GM23338 (cell line): ENCODE results near the gene C13orf46. TPM values are rescaled to one million over a fixed set of nuclear protein-coding genes. Genes with fewer than 3 reads are reported as not detected.
A peak's percentile ranks its signal among the peaks of the same experiment; 100 is the strongest.

Experiments used
- ATAC-seq: fragments of 200-7000 bp; cut with Tn5 transposase; 3 replicates; pipeline ENCODE4 v1.9.1; 2020
- DNase-seq: peaks from one replicate; pipeline ENCODE4 v3.0.0-alpha.2; 2015; ENCODE audit warnings: low spot score
- H2AFZ ChIP-seq: fragments of 200-600 bp; sonication (generic); 2 replicates; pipeline ENCODE4 v1.8.0; 2016; ENCODE audit warnings: antibody characterized with exemption, mild to moderate bottlenecking, moderate library complexity
- H3F3A ChIP-seq: fragments of 200-600 bp; sonication (generic); replicated peaks from 2 replicates; pipeline ENCODE4 v1.8.0; 2017; ENCODE audit warnings: antibody characterized with exemption, mixed run types, low read depth
- H3K27ac ChIP-seq: fragments of 200-600 bp; sonication (generic); 2 replicates; pipeline ENCODE4 v1.6.1; 2016; ENCODE audit warnings: low read depth
- H3K27me3 ChIP-seq: fragments of 200-600 bp; sonication (generic); 2 replicates; pipeline ENCODE4 v1.8.0; 2016; ENCODE audit warnings: mild to moderate bottlenecking, mixed run types, moderate library complexity; ENCODE audit not compliant: insufficient read depth
- H3K36me3 ChIP-seq: fragments of 200-600 bp; sonication (generic); 2 replicates; pipeline ENCODE4 v1.8.0; 2016; ENCODE audit warnings: mild to moderate bottlenecking; ENCODE audit not compliant: insufficient read depth
- H3K4me1 ChIP-seq: fragments of 200-600 bp; sonication (generic); 2 replicates; pipeline ENCODE4 v1.8.0; 2016; ENCODE audit warnings: mild to moderate bottlenecking, moderate library complexity; ENCODE audit not compliant: insufficient read depth
- H3K4me2 ChIP-seq: fragments of 200-600 bp; sonication (generic); 2 replicates; pipeline ENCODE4 v1.7.1; 2017; ENCODE audit warnings: mixed run types
- H3K4me3 ChIP-seq: fragments of 200-600 bp; sonication (generic); 2 replicates; pipeline ENCODE4 v1.6.1; 2016; ENCODE audit warnings: mixed run types
- H3K79me2 ChIP-seq: fragments of 200-600 bp; sonication (generic); replicated peaks from 2 replicates; pipeline ENCODE4 v1.8.0; 2017; ENCODE audit warnings: mild to moderate bottlenecking; ENCODE audit not compliant: insufficient read depth
- H3K9me2 ChIP-seq: fragments of 200-600 bp; sonication (generic); 2 replicates; pipeline ENCODE4 v1.8.0; 2017; ENCODE audit not compliant: insufficient read depth
- H4K20me1 ChIP-seq: fragments of 200-600 bp; sonication (generic); replicated peaks from 2 replicates; pipeline ENCODE4 v1.8.0; 2017; ENCODE audit warnings: mild to moderate bottlenecking; ENCODE audit not compliant: insufficient read depth
- H3K27ac Mint-ChIP-seq: 2 replicates; pipeline ENCODE4 v1.8.0; 2020; ENCODE audit warnings: inconsistent platforms, mild to moderate bottlenecking, moderate library complexity, mixed read lengths
- H3K27me3 Mint-ChIP-seq: 3 replicates; pipeline ENCODE4 v1.8.0; 2022; ENCODE audit warnings: low read depth, mild to moderate bottlenecking, moderate library complexity, mixed read lengths, inconsistent platforms; ENCODE audit not compliant: insufficient read depth, poor library complexity
- H3K36me3 Mint-ChIP-seq: 3 replicates; pipeline ENCODE4 v1.8.0; 2021; ENCODE audit warnings: low read depth, mild to moderate bottlenecking, inconsistent platforms, moderate library complexity, mixed read lengths
- H3K4me1 Mint-ChIP-seq: 3 replicates; pipeline ENCODE4 v1.8.0; 2020; ENCODE audit warnings: mild to moderate bottlenecking, inconsistent platforms, mixed read lengths
- H3K4me3 Mint-ChIP-seq: 3 replicates; pipeline ENCODE4 v1.8.0; 2021; ENCODE audit warnings: moderate library complexity, mild to moderate bottlenecking, inconsistent platforms, mixed read lengths
- H3K9me3 Mint-ChIP-seq: 3 replicates; pipeline ENCODE4 v1.8.0; 2020; ENCODE audit warnings: moderate library complexity, mild to moderate bottlenecking, inconsistent platforms, mixed read lengths
- CREB1 ChIP-seq: fragments of 250-450 bp; sonication (Bioruptor Pico); IDR thresholded peaks from 2 replicates; pipeline ENCODE4 v1.5.0; 2020; ENCODE audit warnings: low read depth, mild to moderate bottlenecking, moderate library complexity
- EZH2 ChIP-seq: fragments of 200-600 bp; sonication (generic); IDR thresholded peaks from one replicate; pipeline ENCODE4 v1.8.0; 2017; ENCODE audit warnings: antibody characterized with exemption, mild to moderate bottlenecking, low read depth; ENCODE audit not compliant: unreplicated experiment
- EZH2phosphoT487 ChIP-seq: fragments of 200-600 bp; sonication (generic); IDR thresholded peaks from one replicate; pipeline ENCODE4 v1.8.1; 2018; ENCODE audit warnings: antibody characterized with exemption; ENCODE audit not compliant: unreplicated experiment
- JUNB ChIP-seq: IDR thresholded peaks from one replicate; pipeline ENCODE4 v1.6.1; 2016; ENCODE audit warnings: antibody characterized with exemption; ENCODE audit not compliant: unreplicated experiment
- NANOG ChIP-seq: IDR thresholded peaks from 2 replicates; pipeline ENCODE4 v1.6.1; 2016; ENCODE audit warnings: antibody characterized with exemption, borderline replicate concordance
- POLR2AphosphoS5 ChIP-seq: IDR thresholded peaks from 2 replicates; pipeline ENCODE4 v1.6.1; 2016; ENCODE audit warnings: antibody characterized with exemption, low read depth
- STAT1 ChIP-seq: IDR thresholded peaks from one replicate; pipeline ENCODE4 v1.6.1; 2016; ENCODE audit warnings: antibody characterized with exemption; ENCODE audit not compliant: unreplicated experiment
- ZNF114 ChIP-seq: fragments of 250-450 bp; sonication (Bioruptor Pico); IDR thresholded peaks from 2 replicates; pipeline ENCODE4 v1.5.0; 2020; ENCODE audit warnings: mild to moderate bottlenecking, moderate library complexity
- ZNF331 ChIP-seq: fragments of 250-450 bp; sonication (Bioruptor Pico); IDR thresholded peaks from 2 replicates; pipeline ENCODE4 v1.5.0; 2020; ENCODE audit warnings: low read depth, mild to moderate bottlenecking, moderate library complexity
- polyA plus RNA-seq: library from polyadenylated mRNA; unstranded; fragments of >200 nt; fragmentation: Nextera tagmentation; extraction: Ambion mirVana; gene quantifications from 2 replicates; pipeline ENCODE4 v1.2.1, GENCODE V29; 2016
- total RNA-seq: library from RNA; depleted of rRNA; stranded (reverse); fragments of >200 nt; shearing (Covaris generic); gene quantifications from 2 replicates; pipeline ENCODE4 v1.2.3, GENCODE V29; 2014
- TF ChIP-seq, protein P1 (sequence below): fragments of 250-450 bp; sonication (Bioruptor Pico); IDR thresholded peaks from 2 replicates; pipeline ENCODE4 v1.5.0; 2020; ENCODE audit warnings: mild to moderate bottlenecking, moderate library complexity
- TF ChIP-seq, protein P2 (sequence below): IDR thresholded peaks from one replicate; pipeline ENCODE4 v1.6.1; 2018; ENCODE audit warnings: antibody characterized with exemption; ENCODE audit not compliant: unreplicated experiment
- TF ChIP-seq, protein P3 (sequence below): IDR thresholded peaks from 2 replicates; pipeline ENCODE4 v1.6.1; 2016; ENCODE audit warnings: antibody characterized with exemption
- TF ChIP-seq, protein P4 (sequence below), 2 experiments: fragments of 200-600 bp in 1 of 2; sonication (generic) in 1 of 2; conservative IDR thresholded peaks; 2 replicates each; pipeline versions ENCODE4 v1.5.1 to v1.6.1; 2016 to 2017; ENCODE audit warnings: antibody characterized with exemption in 2 of 2, low read depth in 2 of 2, mild to moderate bottlenecking in 2 of 2, moderate library complexity in 1 of 2

The C13orf46 gene
- total and polyA plus RNA-seq, 2 experiments from 2014 or later, result 0.44 to 1.5 TPM

DNA sequence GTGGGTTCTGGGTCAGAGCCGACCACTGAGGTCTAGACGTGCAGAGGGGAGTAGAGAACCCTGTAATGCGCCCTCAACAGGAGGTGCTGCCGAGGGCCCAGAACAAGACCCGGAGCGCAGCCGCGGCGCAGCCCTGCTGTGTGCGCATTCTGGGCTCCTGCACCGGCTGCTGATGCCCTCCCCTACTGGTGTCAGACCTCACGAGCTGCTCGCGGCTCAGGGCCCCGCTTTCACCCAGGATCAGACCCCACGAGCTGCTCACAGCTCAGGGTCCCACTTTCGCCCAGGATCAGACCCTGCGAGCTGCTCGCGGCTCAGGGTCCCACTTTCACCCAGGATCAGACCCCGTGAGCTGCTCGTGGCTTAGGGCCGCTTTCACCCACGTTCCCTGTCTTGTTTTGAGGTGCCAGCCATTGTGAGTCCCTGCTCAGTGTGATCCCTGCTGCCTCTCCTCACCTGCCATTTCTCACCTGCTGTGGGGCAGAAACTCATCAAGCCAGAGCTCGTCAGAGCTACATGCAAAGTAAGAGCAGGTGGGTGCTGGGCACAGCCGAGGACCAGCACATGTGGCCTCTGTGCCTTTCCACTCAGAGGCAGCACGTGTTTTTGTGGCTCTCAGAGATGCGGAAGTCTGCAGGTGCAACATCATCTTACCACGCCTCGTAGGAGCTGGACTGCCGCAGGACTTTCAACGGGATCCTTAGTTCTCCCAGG, 47.0 kb upstream of the C13orf46 start:
- H3K36me3 ChIP-seq, result no peaks in the 10 kb centered on the region
- Mint-ChIP-seq H3K36me3 (peaks cover 9% of the 10 kb centered on the region; the same call in 2 of the 3 replicates), H3K4me3 (no peak overlapping the region)

More for the DNA sequence above, 47.0 kb upstream of the C13orf46 start:
- TF ChIP-seq POLR2AphosphoS5 (no peak), EZH2 (no peak), NANOG (no peak), EZH2phosphoT487 (no peak), ZNF331 (CRISPR knock-in tag) (no peak), JUNB (no peak), STAT1 (no peak), ZNF114 (CRISPR knock-in tag) (no peak), CREB1 (CRISPR knock-in tag) (no peak)
- TF ChIP-seq, protein P1, sequence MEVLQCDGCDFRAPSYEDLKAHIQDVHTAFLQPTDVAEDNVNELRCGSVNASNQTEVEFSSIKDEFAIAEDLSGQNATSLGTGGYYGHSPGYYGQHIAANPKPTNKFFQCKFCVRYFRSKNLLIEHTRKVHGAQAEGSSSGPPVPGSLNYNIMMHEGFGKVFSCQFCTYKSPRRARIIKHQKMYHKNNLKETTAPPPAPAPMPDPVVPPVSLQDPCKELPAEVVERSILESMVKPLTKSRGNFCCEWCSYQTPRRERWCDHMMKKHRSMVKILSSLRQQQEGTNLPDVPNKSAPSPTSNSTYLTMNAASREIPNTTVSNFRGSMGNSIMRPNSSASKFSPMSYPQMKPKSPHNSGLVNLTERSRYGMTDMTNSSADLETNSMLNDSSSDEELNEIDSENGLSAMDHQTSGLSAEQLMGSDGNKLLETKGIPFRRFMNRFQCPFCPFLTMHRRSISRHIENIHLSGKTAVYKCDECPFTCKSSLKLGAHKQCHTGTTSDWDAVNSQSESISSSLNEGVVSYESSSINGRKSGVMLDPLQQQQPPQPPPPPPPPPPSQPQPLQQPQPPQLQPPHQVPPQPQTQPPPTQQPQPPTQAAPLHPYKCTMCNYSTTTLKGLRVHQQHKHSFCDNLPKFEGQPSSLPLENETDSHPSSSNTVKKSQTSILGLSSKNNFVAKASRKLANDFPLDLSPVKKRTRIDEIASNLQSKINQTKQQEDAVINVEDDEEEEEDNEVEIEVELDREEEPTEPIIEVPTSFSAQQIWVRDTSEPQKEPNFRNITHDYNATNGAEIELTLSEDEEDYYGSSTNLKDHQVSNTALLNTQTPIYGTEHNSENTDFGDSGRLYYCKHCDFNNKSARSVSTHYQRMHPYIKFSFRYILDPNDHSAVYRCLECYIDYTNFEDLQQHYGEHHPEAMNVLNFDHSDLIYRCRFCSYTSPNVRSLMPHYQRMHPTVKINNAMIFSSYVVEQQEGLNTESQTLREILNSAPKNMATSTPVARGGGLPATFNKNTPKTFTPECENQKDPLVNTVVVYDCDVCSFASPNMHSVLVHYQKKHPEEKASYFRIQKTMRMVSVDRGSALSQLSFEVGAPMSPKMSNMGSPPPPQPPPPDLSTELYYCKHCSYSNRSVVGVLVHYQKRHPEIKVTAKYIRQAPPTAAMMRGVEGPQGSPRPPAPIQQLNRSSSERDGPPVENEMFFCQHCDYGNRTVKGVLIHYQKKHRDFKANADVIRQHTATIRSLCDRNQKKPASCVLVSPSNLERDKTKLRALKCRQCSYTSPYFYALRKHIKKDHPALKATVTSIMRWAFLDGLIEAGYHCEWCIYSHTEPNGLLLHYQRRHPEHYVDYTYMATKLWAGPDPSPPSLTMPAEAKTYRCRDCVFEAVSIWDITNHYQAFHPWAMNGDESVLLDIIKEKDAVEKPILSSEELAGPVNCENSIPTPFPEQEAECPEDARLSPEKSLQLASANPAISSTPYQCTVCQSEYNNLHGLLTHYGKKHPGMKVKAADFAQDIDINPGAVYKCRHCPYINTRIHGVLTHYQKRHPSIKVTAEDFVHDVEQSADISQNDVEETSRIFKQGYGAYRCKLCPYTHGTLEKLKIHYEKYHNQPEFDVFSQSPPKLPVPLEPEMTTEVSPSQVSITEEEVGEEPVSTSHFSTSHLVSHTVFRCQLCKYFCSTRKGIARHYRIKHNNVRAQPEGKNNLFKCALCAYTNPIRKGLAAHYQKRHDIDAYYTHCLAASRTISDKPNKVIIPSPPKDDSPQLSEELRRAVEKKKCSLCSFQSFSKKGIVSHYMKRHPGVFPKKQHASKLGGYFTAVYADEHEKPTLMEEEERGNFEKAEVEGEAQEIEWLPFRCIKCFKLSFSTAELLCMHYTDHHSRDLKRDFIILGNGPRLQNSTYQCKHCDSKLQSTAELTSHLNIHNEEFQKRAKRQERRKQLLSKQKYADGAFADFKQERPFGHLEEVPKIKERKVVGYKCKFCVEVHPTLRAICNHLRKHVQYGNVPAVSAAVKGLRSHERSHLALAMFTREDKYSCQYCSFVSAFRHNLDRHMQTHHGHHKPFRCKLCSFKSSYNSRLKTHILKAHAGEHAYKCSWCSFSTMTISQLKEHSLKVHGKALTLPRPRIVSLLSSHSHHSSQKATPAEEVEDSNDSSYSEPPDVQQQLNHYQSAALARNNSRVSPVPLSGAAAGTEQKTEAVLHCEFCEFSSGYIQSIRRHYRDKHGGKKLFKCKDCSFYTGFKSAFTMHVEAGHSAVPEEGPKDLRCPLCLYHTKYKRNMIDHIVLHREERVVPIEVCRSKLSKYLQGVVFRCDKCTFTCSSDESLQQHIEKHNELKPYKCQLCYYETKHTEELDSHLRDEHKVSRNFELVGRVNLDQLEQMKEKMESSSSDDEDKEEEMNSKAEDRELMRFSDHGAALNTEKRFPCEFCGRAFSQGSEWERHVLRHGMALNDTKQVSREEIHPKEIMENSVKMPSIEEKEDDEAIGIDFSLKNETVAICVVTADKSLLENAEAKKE, result no peak
- TF ChIP-seq, protein P2, sequence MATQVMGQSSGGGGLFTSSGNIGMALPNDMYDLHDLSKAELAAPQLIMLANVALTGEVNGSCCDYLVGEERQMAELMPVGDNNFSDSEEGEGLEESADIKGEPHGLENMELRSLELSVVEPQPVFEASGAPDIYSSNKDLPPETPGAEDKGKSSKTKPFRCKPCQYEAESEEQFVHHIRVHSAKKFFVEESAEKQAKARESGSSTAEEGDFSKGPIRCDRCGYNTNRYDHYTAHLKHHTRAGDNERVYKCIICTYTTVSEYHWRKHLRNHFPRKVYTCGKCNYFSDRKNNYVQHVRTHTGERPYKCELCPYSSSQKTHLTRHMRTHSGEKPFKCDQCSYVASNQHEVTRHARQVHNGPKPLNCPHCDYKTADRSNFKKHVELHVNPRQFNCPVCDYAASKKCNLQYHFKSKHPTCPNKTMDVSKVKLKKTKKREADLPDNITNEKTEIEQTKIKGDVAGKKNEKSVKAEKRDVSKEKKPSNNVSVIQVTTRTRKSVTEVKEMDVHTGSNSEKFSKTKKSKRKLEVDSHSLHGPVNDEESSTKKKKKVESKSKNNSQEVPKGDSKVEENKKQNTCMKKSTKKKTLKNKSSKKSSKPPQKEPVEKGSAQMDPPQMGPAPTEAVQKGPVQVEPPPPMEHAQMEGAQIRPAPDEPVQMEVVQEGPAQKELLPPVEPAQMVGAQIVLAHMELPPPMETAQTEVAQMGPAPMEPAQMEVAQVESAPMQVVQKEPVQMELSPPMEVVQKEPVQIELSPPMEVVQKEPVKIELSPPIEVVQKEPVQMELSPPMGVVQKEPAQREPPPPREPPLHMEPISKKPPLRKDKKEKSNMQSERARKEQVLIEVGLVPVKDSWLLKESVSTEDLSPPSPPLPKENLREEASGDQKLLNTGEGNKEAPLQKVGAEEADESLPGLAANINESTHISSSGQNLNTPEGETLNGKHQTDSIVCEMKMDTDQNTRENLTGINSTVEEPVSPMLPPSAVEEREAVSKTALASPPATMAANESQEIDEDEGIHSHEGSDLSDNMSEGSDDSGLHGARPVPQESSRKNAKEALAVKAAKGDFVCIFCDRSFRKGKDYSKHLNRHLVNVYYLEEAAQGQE, result no peak
- TF ChIP-seq, protein P3, sequence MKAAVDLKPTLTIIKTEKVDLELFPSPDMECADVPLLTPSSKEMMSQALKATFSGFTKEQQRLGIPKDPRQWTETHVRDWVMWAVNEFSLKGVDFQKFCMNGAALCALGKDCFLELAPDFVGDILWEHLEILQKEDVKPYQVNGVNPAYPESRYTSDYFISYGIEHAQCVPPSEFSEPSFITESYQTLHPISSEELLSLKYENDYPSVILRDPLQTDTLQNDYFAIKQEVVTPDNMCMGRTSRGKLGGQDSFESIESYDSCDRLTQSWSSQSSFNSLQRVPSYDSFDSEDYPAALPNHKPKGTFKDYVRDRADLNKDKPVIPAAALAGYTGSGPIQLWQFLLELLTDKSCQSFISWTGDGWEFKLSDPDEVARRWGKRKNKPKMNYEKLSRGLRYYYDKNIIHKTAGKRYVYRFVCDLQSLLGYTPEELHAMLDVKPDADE, result no peak
- TF ChIP-seq, protein P4, sequence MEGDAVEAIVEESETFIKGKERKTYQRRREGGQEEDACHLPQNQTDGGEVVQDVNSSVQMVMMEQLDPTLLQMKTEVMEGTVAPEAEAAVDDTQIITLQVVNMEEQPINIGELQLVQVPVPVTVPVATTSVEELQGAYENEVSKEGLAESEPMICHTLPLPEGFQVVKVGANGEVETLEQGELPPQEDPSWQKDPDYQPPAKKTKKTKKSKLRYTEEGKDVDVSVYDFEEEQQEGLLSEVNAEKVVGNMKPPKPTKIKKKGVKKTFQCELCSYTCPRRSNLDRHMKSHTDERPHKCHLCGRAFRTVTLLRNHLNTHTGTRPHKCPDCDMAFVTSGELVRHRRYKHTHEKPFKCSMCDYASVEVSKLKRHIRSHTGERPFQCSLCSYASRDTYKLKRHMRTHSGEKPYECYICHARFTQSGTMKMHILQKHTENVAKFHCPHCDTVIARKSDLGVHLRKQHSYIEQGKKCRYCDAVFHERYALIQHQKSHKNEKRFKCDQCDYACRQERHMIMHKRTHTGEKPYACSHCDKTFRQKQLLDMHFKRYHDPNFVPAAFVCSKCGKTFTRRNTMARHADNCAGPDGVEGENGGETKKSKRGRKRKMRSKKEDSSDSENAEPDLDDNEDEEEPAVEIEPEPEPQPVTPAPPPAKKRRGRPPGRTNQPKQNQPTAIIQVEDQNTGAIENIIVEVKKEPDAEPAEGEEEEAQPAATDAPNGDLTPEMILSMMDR (conservative IDR thresholded peaks at IDR 0.05; ENCODE audit: low read depth in 2 of 2), result no peak
- peaks cover 8% of the 10 kb centered on the region for H3K27me3 Mint-ChIP-seq
- Histone ChIP-seq H3K27ac (no peak overlapping the region), H3K27me3 (no peaks in the 10 kb centered on the region), H3F3A (no peaks in the 10 kb centered on the region), H2AFZ (no peak overlapping the region), H3K4me1 (no peaks in the 10 kb centered on the region), H3K79me2 (no peaks in the 10 kb centered on the region), H3K9me2 (no peaks in the 10 kb centered on the region), H3K4me2 (no peak overlapping the region), H4K20me1 (no peaks in the 10 kb centered on the region), H3K4me3 (no peak overlapping the region)
- H3K9me3 Mint-ChIP-seq, result no peaks in the 10 kb centered on the region
- H3K4me1 Mint-ChIP-seq, result peaks cover 8% of the 10 kb centered on the region
- DNase-seq (no peak), ATAC-seq (no peak)
- H3K27ac Mint-ChIP-seq, result peak overlapping the region; percentile 27; the same call in 1 of the 2 replicates
